Muscle layer of duodenum (tissue), 2 donors: ENCODE measurements around the gene SDF2L1.
"Not testable (repeated sequence)": the region's sequence is repeated elsewhere in the genome, so short reads cannot be mapped to it uniquely, and the experiment has no call there.

Experiments used
- H3K27ac ChIP-seq: one replicate; pipeline ENCODE4 v1.7.0; 2013; ENCODE audit warnings: mild to moderate bottlenecking, low read length
- H3K27me3 ChIP-seq: one replicate; pipeline ENCODE4 v1.7.0; 2013; ENCODE audit warnings: low read depth, mild to moderate bottlenecking, control low read depth, low read length
- H3K36me3 ChIP-seq, 2 donors: one replicate each; pipeline ENCODE4 v1.7.0; 2013; ENCODE audit warnings: low read length in 2 of 2, control low read depth in 1 of 2, mild to moderate bottlenecking in 1 of 2; ENCODE audit not compliant: insufficient read depth in 2 of 2, control insufficient read depth in 1 of 2
- H3K4me1 ChIP-seq, 2 donors: one replicate each; pipeline ENCODE4 v1.7.0; 2013; ENCODE audit warnings: low read length in 2 of 2, mild to moderate bottlenecking in 2 of 2, control low read depth in 1 of 2, moderate library complexity in 1 of 2; ENCODE audit not compliant: insufficient read depth in 2 of 2, control insufficient read depth in 1 of 2
- H3K4me3 ChIP-seq, 2 donors: one replicate each; pipeline ENCODE4 v1.7.0; 2013; ENCODE audit warnings: low read length in 2 of 2, low read depth in 1 of 2, mild to moderate bottlenecking in 1 of 2
- H3K9me3 ChIP-seq, 2 donors: one replicate each; pipeline ENCODE4 v1.7.0; 2013; ENCODE audit warnings: low read length in 2 of 2, control low read depth in 1 of 2, mild to moderate bottlenecking in 1 of 2; ENCODE audit not compliant: control insufficient read depth in 1 of 2
- donor health status: healthy.

Gene SDF2L1

DNA sequence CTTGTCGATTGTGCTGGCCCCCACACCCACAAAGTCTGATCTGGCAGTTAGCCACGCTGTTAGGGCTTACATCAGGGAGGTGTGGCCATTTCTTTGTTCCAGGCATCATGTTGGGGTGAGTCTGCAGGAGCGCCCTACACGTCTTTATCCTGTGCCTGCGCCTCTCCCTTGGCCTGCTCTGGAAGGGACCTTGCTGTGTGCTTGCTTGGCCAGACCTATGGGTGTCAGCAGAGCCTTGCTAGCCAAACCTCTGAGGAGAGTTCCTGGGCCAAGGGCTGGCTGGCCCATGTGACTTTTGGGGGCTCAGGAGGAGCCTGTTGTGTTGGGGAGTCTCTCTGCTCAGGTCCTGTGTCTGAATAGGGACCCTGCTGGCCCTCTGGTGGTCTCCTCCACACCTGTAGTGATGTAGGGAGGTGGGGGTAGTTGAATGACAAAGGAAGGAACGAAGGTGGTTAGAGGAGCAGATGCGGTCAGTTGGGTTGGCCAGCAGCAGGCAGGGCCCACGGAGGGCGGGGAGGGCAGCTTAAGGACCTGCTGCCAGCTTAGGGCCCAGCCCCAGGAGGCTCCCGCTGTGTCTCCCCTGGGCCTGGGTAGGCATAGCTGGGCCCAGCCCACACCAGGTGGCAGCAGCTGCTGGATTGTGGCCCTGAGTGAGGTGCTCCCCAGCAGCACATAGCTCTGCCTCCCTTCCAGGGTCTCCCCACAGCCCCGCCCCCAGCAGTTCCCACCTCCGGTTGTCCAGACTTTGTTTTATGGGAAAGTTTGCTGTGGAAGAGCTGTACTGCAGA is 31.6 kb downstream of the SDF2L1 start:
- H3K9me3 ChIP-seq = no peaks in the 10 kb centered on the region
- no peaks in the 10 kb centered on the region for H3K4me1 ChIP-seq
- no peaks in the 10 kb centered on the region for H3K27me3 ChIP-seq
- no peak overlapping the region for H3K4me3 ChIP-seq
- no peak overlapping the region for H3K27ac ChIP-seq
- H3K36me3 ChIP-seq = peaks cover 49 to 67% of the 10 kb centered on the region in 2 donors

DNA sequence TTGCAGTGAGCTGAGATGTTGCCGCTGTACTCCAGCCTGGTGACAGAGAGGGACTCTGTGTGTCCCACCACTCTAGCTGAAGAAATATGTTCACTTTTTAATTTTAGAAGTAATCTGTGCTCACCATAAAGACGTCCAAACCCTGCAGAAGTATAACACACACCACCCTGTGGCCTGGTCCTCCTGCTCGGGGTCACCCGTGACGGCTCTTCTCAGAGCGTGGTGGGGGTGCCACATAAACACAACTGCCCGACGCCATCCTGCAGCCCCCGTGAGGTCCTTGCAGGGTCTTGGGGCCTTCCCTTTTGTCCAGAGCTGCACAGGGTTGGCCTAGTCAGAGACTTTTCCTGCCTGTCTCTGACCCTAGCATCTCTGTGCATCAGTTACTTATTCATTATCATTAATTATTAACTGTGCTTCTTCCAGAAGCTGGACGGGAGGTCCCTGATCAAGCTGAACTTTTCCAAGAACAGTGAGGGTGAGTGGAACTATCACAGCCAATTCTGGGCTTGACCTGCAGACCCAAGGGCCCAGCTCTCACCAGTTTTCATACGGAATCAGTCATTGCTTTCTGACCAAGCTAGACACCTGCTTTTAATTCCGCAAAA is 32.6 kb downstream of the SDF2L1 start:
- H3K4me1 ChIP-seq = no peaks in the 10 kb centered on the region
- H3K27me3 ChIP-seq = no peaks in the 10 kb centered on the region
- H3K36me3 ChIP-seq = peaks cover 49 to 60% of the 10 kb centered on the region in 2 donors
- H3K27ac ChIP-seq = no peak overlapping the region
- no peak overlapping the region for H3K4me3 ChIP-seq
- no peaks in the 10 kb centered on the region for H3K9me3 ChIP-seq

DNA sequence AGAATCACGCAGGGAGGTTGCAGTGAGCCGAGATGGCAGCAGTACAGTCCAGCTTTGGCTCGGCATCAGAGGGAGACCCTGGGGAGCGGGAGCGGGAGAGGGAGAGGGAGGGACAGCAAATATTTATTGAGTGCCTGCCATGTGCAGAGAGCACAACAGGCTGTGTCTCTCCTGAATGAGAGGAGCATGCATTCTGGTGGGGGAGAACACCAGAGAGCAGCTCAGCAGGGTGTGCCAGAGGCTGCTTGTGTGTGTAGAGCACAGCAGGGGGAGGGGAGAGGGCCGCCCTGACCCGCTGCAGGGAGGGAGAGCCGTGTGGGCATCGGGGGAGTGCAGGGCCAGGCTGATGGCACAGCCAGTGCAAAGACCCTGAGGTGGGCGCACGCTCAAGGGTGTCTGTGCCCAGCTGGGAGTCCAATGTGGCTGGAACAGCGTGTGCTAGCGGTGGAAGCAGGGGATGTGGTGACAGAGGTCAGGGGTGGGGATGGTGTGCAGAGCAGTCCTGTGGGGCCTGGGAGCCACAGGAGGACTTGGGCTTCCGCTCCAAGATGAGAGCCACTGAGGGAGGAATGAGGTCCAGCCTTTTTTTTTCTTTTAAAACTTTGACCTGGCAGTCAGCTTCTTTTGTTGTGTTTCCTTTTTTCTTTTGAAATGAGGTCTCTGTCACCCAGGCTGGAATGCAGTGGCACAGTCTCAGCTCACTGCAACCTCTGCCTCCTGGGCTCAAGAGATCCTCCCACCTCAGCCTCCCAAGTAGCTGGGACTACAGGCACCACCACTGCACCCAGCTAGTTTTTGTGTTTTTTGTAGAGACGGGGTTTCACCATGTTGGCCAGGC is 35.7 kb downstream of the SDF2L1 start:
- Histone ChIP-seq H3K27me3 (no peaks in the 10 kb centered on the region), H3K4me3 (no peak overlapping the region), H3K36me3 (peaks cover 36 to 56% of the 10 kb centered on the region in 2 donors), H3K4me1 (no peaks in the 10 kb centered on the region), H3K27ac (no peak overlapping the region), H3K9me3 (no peaks in the 10 kb centered on the region)

- not testable (repeated sequence) for H3K4me3 ChIP-seq, H3K27me3 ChIP-seq, H3K9me3 ChIP-seq, H3K4me1 ChIP-seq, H3K27ac ChIP-seq
- peaks cover 29 to 54% of the 10 kb centered on the region in 2 donors for H3K36me3 ChIP-seq
Measured at GRCh38 chr22:21678842-21679241, 36.7 kb downstream of the SDF2L1 start.

GRCh38 chr22:21679383-21679782 is 37.3 kb downstream of the SDF2L1 start:
- Histone ChIP-seq H3K4me1 (no peaks in the 10 kb centered on the region), H3K9me3 (no peaks in the 10 kb centered on the region), H3K36me3 (peaks cover 24 to 49% of the 10 kb centered on the region in 2 donors), H3K27me3 (no peaks in the 10 kb centered on the region), H3K27ac (no peak overlapping the region), H3K4me3 (no peak overlapping the region)

DNA sequence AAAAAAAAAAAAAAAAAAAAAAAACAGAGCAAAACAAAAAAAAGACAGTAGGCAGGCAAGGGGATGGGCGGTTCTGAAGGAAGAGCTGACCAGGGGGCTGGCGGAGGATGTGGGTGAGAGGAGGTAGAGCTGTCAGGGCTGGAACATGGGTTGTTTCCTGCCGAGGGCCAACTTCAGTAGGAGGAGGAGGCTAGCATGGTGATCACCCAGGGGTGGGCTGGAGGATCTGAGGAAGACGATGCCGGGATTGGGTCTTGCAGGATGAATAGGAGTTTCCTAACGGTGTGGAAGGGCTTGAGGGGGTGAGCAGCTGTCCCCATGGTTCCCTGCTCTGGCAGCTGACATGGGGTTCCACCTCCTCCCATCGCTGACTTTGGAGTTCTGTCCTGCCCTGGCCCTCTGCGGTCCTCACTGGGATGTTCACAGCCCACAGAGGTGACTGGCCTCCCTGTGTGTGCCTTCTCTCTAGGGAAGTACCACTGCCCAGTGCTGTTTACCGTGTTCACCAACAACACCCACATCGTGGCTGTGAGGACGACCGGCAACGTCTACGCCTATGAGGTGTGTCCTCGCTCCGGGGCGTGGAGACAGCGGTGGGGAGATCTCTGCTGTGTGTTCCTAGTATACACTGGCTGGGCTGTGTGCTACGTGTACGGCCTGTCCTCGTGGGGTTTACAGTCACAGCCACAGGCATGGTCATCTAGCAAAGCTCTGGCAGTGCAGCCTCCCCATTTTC is 38.9 kb downstream of the SDF2L1 start:
- no peak overlapping the region for H3K4me3 ChIP-seq
- H3K27me3 ChIP-seq = no peaks in the 10 kb centered on the region
- no peaks in the 10 kb centered on the region for H3K9me3 ChIP-seq
- no peak overlapping the region for H3K27ac ChIP-seq
- no peaks in the 10 kb centered on the region for H3K4me1 ChIP-seq
- peaks cover 18 to 50% of the 10 kb centered on the region in 2 donors for H3K36me3 ChIP-seq

GRCh38 chr22:21681566-21682370 is 39.7 kb downstream of the SDF2L1 start:
- peaks cover 18 to 56% of the 10 kb centered on the region in 2 donors for H3K36me3 ChIP-seq
- H3K4me3 ChIP-seq = no peak overlapping the region
- H3K9me3 ChIP-seq = no peaks in the 10 kb centered on the region
- no peaks in the 10 kb centered on the region for H3K4me1 ChIP-seq
- no peak overlapping the region for H3K27ac ChIP-seq
- H3K27me3 ChIP-seq = no peaks in the 10 kb centered on the region

GRCh38 chr22:21682385-21683175 is 40.5 kb downstream of the SDF2L1 start:
- Histone ChIP-seq H3K4me1 (no peaks in the 10 kb centered on the region), H3K36me3 (peaks cover 22 to 60% of the 10 kb centered on the region in 2 donors), H3K27ac (no peak overlapping the region), H3K27me3 (no peaks in the 10 kb centered on the region), H3K4me3 (no peak overlapping the region), H3K9me3 (no peaks in the 10 kb centered on the region)

GRCh38 chr22:21683401-21683811 is 41.3 kb downstream of the SDF2L1 start:
- Histone ChIP-seq H3K4me1 (no peaks in the 10 kb centered on the region), H3K27me3 (no peaks in the 10 kb centered on the region), H3K4me3 (no peak overlapping the region), H3K9me3 (no peaks in the 10 kb centered on the region), H3K36me3 (peaks cover 22 to 65% of the 10 kb centered on the region in 2 donors), H3K27ac (no peak overlapping the region)
